HUES64 (cell line): ENCODE results near the gene SLC25A30.

Experiments
- H3K27ac ChIP-seq: 2 replicates; pipeline ENCODE4 v1.7.0; 2013; ENCODE audit warnings: low read depth, low read length, inconsistent platforms
- H3K27me3 ChIP-seq: 2 replicates; pipeline ENCODE4 v1.6.1; 2013; ENCODE audit warnings: mild to moderate bottlenecking, low read length; ENCODE audit not compliant: insufficient read depth
- H3K36me3 ChIP-seq: 2 replicates; pipeline ENCODE4 v1.6.1; 2013; ENCODE audit warnings: mild to moderate bottlenecking, low read length; ENCODE audit not compliant: insufficient read depth
- H3K4me1 ChIP-seq: 2 replicates; pipeline ENCODE4 v1.6.1; 2013; ENCODE audit warnings: mild to moderate bottlenecking, low read length, moderate library complexity; ENCODE audit not compliant: insufficient read depth
- H3K4me3 ChIP-seq: 2 replicates; pipeline ENCODE4 v1.5.1; 2013; ENCODE audit warnings: mild to moderate bottlenecking, low read length, moderate library complexity
- H3K9ac ChIP-seq: 2 replicates; pipeline ENCODE4 v1.6.1; 2013; ENCODE audit warnings: mild to moderate bottlenecking, low read depth, low read length
- H3K9me3 ChIP-seq: 2 replicates; pipeline ENCODE4 v1.6.1; 2013; ENCODE audit warnings: low read depth, low read length; ENCODE audit not compliant: insufficient read depth
- WGBS: fragments of 150-250, 120-280 bp; methylation state at CpG from one replicate; pipeline ENCODE4 v1.1.7; 2013; ENCODE audit warnings: missing lambda C conversion rate; 5-methylcytosine and 5-hydroxymethylcytosine counted together

SLC25A30 gene

DNA sequence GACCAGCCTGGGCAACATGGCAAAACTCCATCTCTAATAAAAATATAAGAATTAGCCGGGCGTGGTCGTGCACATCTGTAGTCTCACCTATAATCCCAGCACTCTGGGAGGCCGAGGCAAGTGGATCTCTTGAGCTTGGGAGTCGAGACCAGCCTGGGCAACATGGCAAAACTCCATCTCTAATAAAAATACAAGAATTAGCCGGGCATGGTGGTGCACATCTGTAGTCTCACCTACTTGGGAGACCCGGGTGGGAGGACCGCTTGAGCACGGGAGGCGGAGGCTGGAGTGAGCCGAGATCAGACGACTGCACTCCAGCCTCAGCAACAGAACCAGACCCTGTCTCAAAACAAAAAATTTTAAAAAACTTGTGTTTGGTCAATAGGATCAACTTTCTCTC, 7.7 kb downstream of the SLC25A30 start:
- H3K9ac ChIP-seq: no peak overlapping the region
- H3K27ac ChIP-seq: no peak overlapping the region
- H3K27me3 ChIP-seq: no peaks in the 10 kb centered on the region
- peaks cover 28% of the 10 kb centered on the region; the same call in 1 of the 2 replicates for H3K36me3 ChIP-seq
- H3K9me3 ChIP-seq: no peaks in the 10 kb centered on the region
- H3K4me1 ChIP-seq: no peaks in the 10 kb centered on the region
- no peak overlapping the region for H3K4me3 ChIP-seq
- 96% methylated on average over 12 of the region's 12 CpGs for WGBS

DNA sequence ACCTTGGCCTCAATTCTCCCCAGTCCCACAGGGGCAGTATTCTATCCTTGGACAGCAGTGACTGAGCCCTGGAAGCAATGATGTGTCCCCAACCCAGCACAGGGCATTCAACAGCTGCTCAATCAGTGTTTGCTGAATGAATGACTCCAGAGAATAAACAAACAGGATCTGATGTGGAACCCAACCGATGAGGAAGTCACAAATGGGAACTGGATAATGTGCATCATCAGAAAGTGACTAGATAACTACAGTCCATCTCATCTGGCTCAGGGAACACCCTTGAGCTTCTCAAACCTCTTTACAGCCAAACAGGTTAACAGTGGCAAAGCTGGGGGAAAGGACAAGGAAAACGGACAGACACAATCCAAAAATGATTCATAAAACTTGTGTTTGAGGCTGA, 8.2 kb downstream of the SLC25A30 start:
- H3K9me3 ChIP-seq: no peaks in the 10 kb centered on the region
- H3K36me3 ChIP-seq: peaks cover 30% of the 10 kb centered on the region; the same call in 1 of the 2 replicates
- no peak overlapping the region for H3K4me3 ChIP-seq
- 98% methylated on average over 2 of the region's 2 CpGs for WGBS
- H3K9ac ChIP-seq: no peak overlapping the region
- no peaks in the 10 kb centered on the region for H3K4me1 ChIP-seq
- H3K27ac ChIP-seq: no peak overlapping the region
- no peaks in the 10 kb centered on the region for H3K27me3 ChIP-seq

DNA sequence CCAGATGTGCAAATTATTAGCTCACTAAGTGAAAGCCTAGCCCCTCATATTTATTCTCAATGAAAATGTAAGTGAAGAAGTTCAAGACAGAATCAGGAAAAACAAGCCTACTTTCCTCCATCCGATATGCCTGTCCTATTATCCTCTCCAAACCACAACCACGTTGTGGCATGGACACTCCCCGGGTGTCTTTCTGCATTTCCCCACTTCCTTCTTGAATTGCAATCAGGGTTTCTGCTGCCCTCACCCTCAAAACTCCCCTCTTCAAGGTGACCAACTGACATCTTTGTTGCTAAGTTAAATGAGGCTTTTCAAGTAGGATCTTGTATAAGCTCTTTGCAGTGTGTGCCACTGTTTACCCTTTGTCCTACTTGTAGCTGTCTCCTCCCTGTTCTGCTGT, 11.8 kb downstream of the SLC25A30 start:
- WGBS: 86% methylated on average over 3 of the region's 3 CpGs
- Histone ChIP-seq H3K9me3 (no peaks in the 10 kb centered on the region), H3K36me3 (peaks cover 41% of the 10 kb centered on the region; the same call in 1 of the 2 replicates), H3K9ac (no peak overlapping the region), H3K4me1 (no peaks in the 10 kb centered on the region), H3K4me3 (no peak overlapping the region), H3K27ac (no peak overlapping the region), H3K27me3 (no peaks in the 10 kb centered on the region)

DNA sequence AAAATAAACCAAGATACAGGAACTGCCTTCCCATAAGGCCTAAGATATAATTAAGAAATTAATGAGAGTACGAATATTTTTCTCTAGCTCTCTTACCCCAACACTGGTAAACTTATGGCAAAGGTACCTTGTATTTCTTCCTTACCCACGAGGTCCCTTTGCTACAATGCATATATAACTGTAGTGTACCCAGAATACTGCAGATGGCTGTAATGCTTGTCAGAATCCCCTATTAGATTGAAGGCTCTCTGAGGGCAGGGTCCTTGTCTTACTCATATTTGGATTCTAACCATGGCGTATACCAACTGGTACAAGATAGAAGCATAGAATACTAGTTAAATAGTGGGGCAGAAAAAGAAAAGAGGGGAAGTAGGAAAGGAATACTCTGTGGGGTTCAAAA, 15.1 kb downstream of the SLC25A30 start:
- H3K27ac ChIP-seq: no peak overlapping the region
- WGBS: 93% methylated on average over 3 of the region's 3 CpGs
- H3K4me3 ChIP-seq: no peak overlapping the region
- H3K4me1 ChIP-seq: no peaks in the 10 kb centered on the region
- H3K9me3 ChIP-seq: no peaks in the 10 kb centered on the region
- no peak overlapping the region for H3K9ac ChIP-seq
- H3K36me3 ChIP-seq: peaks cover 44% of the 10 kb centered on the region; the same call in 1 of the 2 replicates
- no peaks in the 10 kb centered on the region for H3K27me3 ChIP-seq

DNA sequence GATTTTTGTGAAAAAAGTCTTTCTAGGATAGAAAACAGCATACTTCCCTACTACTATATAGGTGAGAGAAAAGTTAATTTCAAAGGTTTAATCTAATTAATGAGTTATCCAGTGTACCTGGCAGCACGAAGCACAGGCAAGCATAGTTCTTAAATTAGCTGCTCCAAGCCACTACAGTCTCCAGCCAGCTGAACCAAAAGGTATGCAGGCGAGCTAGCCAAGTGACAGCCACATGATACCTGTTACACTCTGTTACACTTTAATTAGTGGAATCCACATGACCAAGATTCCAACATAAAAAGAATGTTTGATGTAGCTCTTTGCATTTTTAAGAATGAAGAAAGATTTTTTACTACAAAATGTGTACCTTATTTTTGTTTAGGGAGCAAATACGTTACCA, 15.5 kb downstream of the SLC25A30 start:
- Histone ChIP-seq H3K27me3 (no peaks in the 10 kb centered on the region), H3K4me1 (no peaks in the 10 kb centered on the region), H3K36me3 (peaks cover 44% of the 10 kb centered on the region; the same call in 1 of the 2 replicates), H3K27ac (no peak overlapping the region), H3K9me3 (no peaks in the 10 kb centered on the region), H3K4me3 (no peak overlapping the region), H3K9ac (no peak overlapping the region)
- WGBS: 91% methylated on average over 2 of the region's 3 CpGs

DNA sequence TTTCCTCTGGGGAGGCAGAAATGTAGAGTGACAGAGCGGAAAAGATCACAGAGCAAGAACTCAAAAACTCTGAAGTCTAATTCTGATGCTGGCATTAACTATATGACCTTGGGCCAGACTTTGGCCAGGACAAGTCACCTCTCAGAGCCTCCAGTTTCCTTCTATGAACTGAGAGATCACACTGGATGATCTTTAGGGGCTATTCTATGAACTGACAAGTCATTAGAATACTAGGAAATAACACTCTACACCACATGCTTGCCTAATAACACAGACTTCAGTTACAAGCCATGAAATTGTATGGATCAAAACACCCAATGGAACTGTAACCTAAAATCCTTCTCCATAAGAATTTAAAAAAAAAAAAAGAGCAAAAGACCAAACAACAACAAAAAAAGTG, 16.9 kb downstream of the SLC25A30 start:
- peaks cover 37% of the 10 kb centered on the region; the same call in 1 of the 2 replicates for H3K36me3 ChIP-seq
- no peaks in the 10 kb centered on the region for H3K4me1 ChIP-seq
- WGBS: 100% methylated on average over 1 of the region's 1 CpG
- no peak overlapping the region for H3K4me3 ChIP-seq
- H3K27me3 ChIP-seq: no peaks in the 10 kb centered on the region
- no peak overlapping the region for H3K9ac ChIP-seq
- no peaks in the 10 kb centered on the region for H3K9me3 ChIP-seq
- H3K27ac ChIP-seq: no peak overlapping the region

GRCh38 chr13:45398877-45399276, 19.3 kb downstream of the SLC25A30 start:
- H3K4me1 ChIP-seq: peaks cover 6% of the 10 kb centered on the region
- H3K9ac ChIP-seq: no peak overlapping the region
- 93% methylated on average over 4 of the region's 4 CpGs for WGBS
- H3K27me3 ChIP-seq: no peaks in the 10 kb centered on the region
- H3K27ac ChIP-seq: no peak overlapping the region
- peaks cover 36% of the 10 kb centered on the region for H3K36me3 ChIP-seq
- H3K9me3 ChIP-seq: no peaks in the 10 kb centered on the region
- H3K4me3 ChIP-seq: no peak overlapping the region

GRCh38 chr13:45396533-45397095, 21.6 kb downstream of the SLC25A30 start:
- H3K9ac ChIP-seq: no peak overlapping the region
- H3K4me1 ChIP-seq: peaks cover 6% of the 10 kb centered on the region
- no peak overlapping the region for H3K4me3 ChIP-seq
- no peaks in the 10 kb centered on the region for H3K27me3 ChIP-seq
- H3K9me3 ChIP-seq: no peaks in the 10 kb centered on the region
- WGBS: 86% methylated on average over 9 of the region's 9 CpGs
- peaks cover 30% of the 10 kb centered on the region for H3K36me3 ChIP-seq
- H3K27ac ChIP-seq: no peak overlapping the region

GRCh38 chr13:45393941-45394570, 24.1 kb downstream of the SLC25A30 start:
- Histone ChIP-seq H3K9ac (no peak overlapping the region), H3K27me3 (no peaks in the 10 kb centered on the region), H3K4me1 (peaks cover 6% of the 10 kb centered on the region), H3K36me3 (peaks cover 23% of the 10 kb centered on the region), H3K4me3 (no peak overlapping the region), H3K27ac (no peak overlapping the region), H3K9me3 (no peaks in the 10 kb centered on the region)
- 53% methylated on average over 4 of the region's 4 CpGs for WGBS

GRCh38 chr13:45392811-45393210, 25.4 kb downstream of the SLC25A30 start:
- peaks cover 6% of the 10 kb centered on the region for H3K4me1 ChIP-seq
- H3K27ac ChIP-seq: no peak overlapping the region
- 96% methylated on average over 4 of the region's 5 CpGs for WGBS
- no peaks in the 10 kb centered on the region for H3K27me3 ChIP-seq
- peaks cover 12% of the 10 kb centered on the region for H3K36me3 ChIP-seq
- no peak overlapping the region for H3K4me3 ChIP-seq
- no peak overlapping the region for H3K9ac ChIP-seq
- H3K9me3 ChIP-seq: no peaks in the 10 kb centered on the region

DNA sequence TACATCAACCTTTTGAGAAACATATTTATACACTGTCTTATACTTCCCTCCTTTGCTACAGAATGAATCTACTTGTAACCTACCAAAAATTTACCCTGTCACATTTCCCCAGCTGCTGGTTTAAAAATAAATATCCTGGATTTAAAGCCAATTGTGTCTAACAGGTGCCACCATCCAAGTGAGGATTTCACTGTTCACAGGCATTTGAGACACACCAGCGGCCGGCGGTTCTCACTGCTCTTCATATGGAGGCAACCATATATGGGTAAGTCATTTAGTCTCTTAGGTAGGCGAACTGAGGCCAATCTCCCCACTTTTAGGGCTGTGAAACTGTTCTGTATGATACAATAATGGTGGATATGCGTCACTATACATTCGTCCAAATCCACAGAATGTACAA, 26.2 kb downstream of the SLC25A30 start:
- WGBS: 97% methylated on average over 4 of the region's 6 CpGs
- no peak overlapping the region for H3K4me3 ChIP-seq
- H3K9me3 ChIP-seq: no peaks in the 10 kb centered on the region
- peaks cover 13% of the 10 kb centered on the region for H3K36me3 ChIP-seq
- peaks cover 6% of the 10 kb centered on the region for H3K4me1 ChIP-seq
- no peaks in the 10 kb centered on the region for H3K27me3 ChIP-seq
- H3K9ac ChIP-seq: no peak overlapping the region
- no peak overlapping the region for H3K27ac ChIP-seq
